Bronchial epithelial cell (primary cell): ENCODE measurements around the gene NOSTRIN. TPM values are rescaled to one million over a fixed set of nuclear protein-coding genes. Genes with fewer than 3 reads are reported as not detected.
"Not testable (repeated sequence)": the region's sequence is repeated elsewhere in the genome, so short reads cannot be mapped to it uniquely, and the experiment has no call there.

ENCODE experiments used
- DNase-seq: peaks from one replicate; pipeline ENCODE4 v3.0.0-alpha.2; 2010; ENCODE audit warnings: low read depth
- FAIRE-seq: peaks from 2 replicates; lab custom pipeline; 2011; peaks lifted over from hg19 to GRCh38; lab: Jason Lieb, UNC
- H3K27me3 ChIP-seq: 2 replicates; pipeline ENCODE4 v1.5.1; 2011; ENCODE audit warnings: low read length; ENCODE audit not compliant: control insufficient read depth, insufficient read depth
- H3K36me3 ChIP-seq: 2 replicates; pipeline ENCODE4 v1.5.1; 2011; ENCODE audit warnings: low read length; ENCODE audit not compliant: control insufficient read depth, insufficient read depth
- H3K4me3 ChIP-seq: 2 replicates; pipeline ENCODE4 v1.5.1; 2011; ENCODE audit warnings: mild to moderate bottlenecking, low read depth, low read length, control low read depth
- total RNA-seq: library from RNA; depleted of rRNA; stranded (reverse); fragments of >200 nt; gene quantifications from 2 replicates; pipeline ENCODE4 v1.2.1, GENCODE V29; 2014
- TF ChIP-seq, protein P1 (sequence below): IDR thresholded peaks from 2 replicates; pipeline ENCODE4 v1.5.1; 2011; ENCODE audit warnings: mild to moderate bottlenecking, moderate library complexity, low read length, control low read depth, inconsistent platforms; ENCODE audit not compliant: insufficient read depth, severe bottlenecking

The NOSTRIN gene
- total RNA-seq, 1 donor from 2014 or later = 0.26 TPM

GRCh38 chr2:168787098-168787781, 15.2 kb upstream of the NOSTRIN start:
- H3K27me3 ChIP-seq = peaks cover 3% of the 10 kb centered on the region
- FAIRE-seq (no peak), DNase-seq (no peak)
- H3K4me3 ChIP-seq = no peak overlapping the region
- TF ChIP-seq, protein P1, sequence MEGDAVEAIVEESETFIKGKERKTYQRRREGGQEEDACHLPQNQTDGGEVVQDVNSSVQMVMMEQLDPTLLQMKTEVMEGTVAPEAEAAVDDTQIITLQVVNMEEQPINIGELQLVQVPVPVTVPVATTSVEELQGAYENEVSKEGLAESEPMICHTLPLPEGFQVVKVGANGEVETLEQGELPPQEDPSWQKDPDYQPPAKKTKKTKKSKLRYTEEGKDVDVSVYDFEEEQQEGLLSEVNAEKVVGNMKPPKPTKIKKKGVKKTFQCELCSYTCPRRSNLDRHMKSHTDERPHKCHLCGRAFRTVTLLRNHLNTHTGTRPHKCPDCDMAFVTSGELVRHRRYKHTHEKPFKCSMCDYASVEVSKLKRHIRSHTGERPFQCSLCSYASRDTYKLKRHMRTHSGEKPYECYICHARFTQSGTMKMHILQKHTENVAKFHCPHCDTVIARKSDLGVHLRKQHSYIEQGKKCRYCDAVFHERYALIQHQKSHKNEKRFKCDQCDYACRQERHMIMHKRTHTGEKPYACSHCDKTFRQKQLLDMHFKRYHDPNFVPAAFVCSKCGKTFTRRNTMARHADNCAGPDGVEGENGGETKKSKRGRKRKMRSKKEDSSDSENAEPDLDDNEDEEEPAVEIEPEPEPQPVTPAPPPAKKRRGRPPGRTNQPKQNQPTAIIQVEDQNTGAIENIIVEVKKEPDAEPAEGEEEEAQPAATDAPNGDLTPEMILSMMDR = no peak
- H3K36me3 ChIP-seq = no peaks in the 10 kb centered on the region

DNA sequence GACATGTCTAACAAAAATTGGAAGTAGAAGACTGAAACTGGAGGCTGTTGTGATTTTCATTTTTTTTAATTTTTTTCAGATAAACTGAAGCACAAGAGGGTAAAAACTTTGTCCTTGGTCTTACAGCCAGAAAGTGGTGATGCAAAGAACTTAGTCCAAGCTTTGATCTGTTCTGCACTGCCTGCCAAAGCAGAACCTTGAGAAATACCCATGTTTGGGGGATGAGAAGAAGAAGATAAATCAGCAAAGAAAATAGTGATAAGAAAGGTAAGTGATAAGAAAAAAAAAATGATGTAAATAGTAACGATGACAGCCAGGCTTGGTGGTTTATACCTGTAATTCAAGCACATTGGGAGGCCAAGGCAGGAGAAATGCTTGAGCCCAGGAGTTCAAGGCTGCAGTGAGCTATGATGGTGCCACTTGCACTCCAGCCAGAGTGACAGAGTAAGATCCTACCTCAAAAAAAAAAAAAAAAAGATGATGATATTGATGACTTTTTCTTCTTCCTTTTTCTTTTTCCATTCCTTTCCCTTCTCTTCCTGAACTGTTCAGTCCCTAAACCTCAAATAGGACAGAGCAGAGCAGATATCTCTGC, 14.6 kb upstream of the NOSTRIN start:
- DNase-seq (no peak), FAIRE-seq (no peak)
- Histone ChIP-seq H3K4me3 (no peak overlapping the region), H3K27me3 (peaks cover 3% of the 10 kb centered on the region), H3K36me3 (no peaks in the 10 kb centered on the region)
- TF ChIP-seq, protein P1 = no peak

DNA sequence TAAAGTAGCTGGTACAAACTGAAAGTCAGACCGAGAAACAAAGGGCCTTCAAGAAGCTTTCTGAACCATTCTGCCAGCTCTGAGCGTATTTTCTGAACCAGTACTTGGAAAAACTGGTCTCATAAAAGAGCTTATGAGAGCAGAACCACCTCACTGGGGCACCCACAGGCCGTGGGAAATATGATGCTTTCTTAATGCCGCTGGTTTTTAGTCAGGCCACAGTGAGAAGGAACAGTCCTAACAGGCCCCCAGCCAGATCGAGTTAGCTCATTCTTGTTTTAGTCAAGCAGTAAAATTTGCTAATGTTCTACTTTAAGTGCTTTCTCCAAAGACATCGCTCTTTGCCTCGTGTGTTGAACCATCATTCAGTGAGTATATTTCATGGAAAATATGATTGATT, 12.7 kb upstream of the NOSTRIN start:
- DNase-seq (no peak), FAIRE-seq (no peak)
- Histone ChIP-seq H3K4me3 (no peak overlapping the region), H3K36me3 (no peaks in the 10 kb centered on the region), H3K27me3 (peaks cover 3% of the 10 kb centered on the region)
- TF ChIP-seq, protein P1 = no peak

GRCh38 chr2:168790226-168790902, 12.1 kb upstream of the NOSTRIN start:
- no peaks in the 10 kb centered on the region for H3K36me3 ChIP-seq
- TF ChIP-seq, protein P1 = no peak
- H3K4me3 ChIP-seq = no peak overlapping the region
- DNase-seq (no peak), FAIRE-seq (no peak)
- H3K27me3 ChIP-seq = peaks cover 3% of the 10 kb centered on the region

DNA sequence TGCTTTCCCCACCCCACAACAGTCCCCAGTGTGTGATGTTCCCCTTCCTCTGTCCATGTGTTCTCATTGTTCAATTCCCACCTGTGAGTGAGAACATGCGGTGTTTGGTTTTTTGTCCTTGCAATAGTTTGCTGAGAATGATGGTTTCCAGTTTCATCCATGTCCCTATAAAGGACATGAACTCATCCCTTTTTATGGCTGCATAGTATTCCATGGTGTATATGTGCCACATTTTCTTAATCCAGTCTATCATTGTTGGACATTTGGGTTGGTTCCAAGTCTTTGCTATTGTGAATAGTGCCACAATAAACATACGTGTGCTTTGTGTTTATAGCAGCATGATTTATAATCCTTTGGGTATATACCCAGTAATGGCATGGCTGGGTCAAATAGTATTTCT, 11.3 kb upstream of the NOSTRIN start:
- not testable (repeated sequence) for H3K4me3 ChIP-seq, H3K36me3 ChIP-seq, H3K27me3 ChIP-seq, DNase-seq, FAIRE-seq

DNA sequence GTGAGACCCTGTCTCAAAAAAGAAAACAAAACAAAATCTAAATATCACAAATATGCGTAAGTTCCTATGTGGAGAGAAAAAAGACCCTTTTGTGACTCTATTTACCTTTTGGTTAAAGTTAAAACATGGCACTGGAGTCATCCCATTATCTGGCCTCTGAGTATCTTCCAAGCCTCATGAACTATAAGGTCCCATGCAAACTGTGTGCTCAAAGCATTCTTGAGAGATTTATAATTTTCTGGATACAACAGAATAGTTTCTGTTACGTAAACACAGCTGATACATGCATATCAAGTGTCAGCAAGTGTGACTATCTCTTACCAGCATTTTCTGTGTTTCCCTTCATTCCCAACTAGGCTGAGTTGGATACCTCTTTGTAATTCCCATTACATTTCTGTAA, 8.8 kb upstream of the NOSTRIN start:
- H3K27me3 ChIP-seq = peaks cover 1% of the 10 kb centered on the region
- TF ChIP-seq, protein P1 = no peak
- FAIRE-seq (no peak), DNase-seq (no peak)
- no peak overlapping the region for H3K4me3 ChIP-seq
- no peaks in the 10 kb centered on the region for H3K36me3 ChIP-seq
